Measurements from ENCODE around the gene JAM3. TPM values are rescaled to one million over a fixed set of nuclear protein-coding genes. Genes with fewer than 3 reads are reported as not detected.

The JAM3 gene
- total RNA-seq (2022; extraction: Qiagen RNA extraction; ENCODE audit: low read depth): 3.5 to 4.7 TPM (median 4.0 TPM) in 5 replicates

DNA sequence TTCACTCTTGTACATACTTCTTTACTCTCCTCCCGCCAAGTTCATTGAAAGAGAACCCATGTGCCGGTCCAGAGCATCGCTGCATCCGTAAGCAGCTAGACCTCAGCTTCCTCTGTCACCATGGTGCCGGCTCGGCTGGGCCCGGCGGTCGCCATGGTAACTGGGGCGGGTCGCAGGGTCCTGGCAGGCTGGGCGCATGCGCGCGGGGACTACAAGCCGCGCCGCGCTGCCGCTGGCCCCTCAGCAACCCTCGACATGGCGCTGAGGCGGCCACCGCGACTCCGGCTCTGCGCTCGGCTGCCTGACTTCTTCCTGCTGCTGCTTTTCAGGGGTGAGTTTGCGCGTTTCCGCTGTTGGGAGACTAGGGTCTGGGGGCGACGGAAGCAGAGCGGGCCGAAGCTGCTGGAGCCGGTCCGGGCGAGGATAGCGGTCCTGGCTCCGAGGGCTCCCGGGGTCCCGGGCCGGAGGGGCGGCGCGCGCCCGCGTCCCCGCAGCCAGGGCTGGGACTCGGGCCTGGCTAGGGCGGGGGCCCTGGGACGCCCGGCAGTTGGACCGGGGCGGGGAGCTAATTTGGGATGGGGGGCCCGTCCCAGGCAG, at the start of gene JAM3:
TSS of gene JAM3 (plus strand) at position 244 of the 597 bp plus-strand sequence. CDS start at position 256, 12 bp downstream.

Other genes starting within 250 kb of the JAM3 start
- not detected in 5 replicates for gene SPATA19, start 223.6 kb upstream of the JAM3 start, total RNA-seq (2022; extraction: Qiagen RNA extraction; ENCODE audit: low read depth)
- 1.1 to 2.4 TPM (median 1.9 TPM) in 5 replicates for gene IGSF9B, start 112.1 kb upstream of the JAM3 start, total RNA-seq (2022; extraction: Qiagen RNA extraction; ENCODE audit: low read depth)
- 20.4 to 25.5 TPM (median 22.9 TPM) in 5 replicates for gene NCAPD3, start 154.9 kb downstream of the JAM3 start, total RNA-seq (2022; extraction: Qiagen RNA extraction; ENCODE audit: low read depth)
- gene VPS26B, start 155.6 kb downstream of the JAM3 start, total RNA-seq (2022; extraction: Qiagen RNA extraction; ENCODE audit: low read depth): 17.8 to 22.2 TPM (median 20.3 TPM) in 5 replicates
- gene THYN1, start 184.3 kb downstream of the JAM3 start, total RNA-seq (2022; extraction: Qiagen RNA extraction; ENCODE audit: low read depth): 16.5 to 17.8 TPM (median 17.2 TPM) in 5 replicates
- gene ACAD8, start 184.5 kb downstream of the JAM3 start, total RNA-seq (2022; extraction: Qiagen RNA extraction; ENCODE audit: low read depth): 7.5 to 9.4 TPM (median 9.2 TPM) in 5 replicates
- 0.05 TPM in 1 of 5 replicates, not detected in the others for gene GLB1L3, start 207.3 kb downstream of the JAM3 start, total RNA-seq (2022; extraction: Qiagen RNA extraction; ENCODE audit: low read depth)

Data from A549 treated with GW870086 at 1 μM for 4 hours (cell line).